CD4-positive, alpha-beta T cell (primary cell): ENCODE data around the gene SLIT1. TPM values are rescaled to one million over a fixed set of nuclear protein-coding genes. Genes with fewer than 3 reads are reported as not detected.

ENCODE experiments used
- ATAC-seq: fragments of 200-7000 bp; cut with Tn5 transposase; one replicate; pipeline ENCODE4 v1.10.0; 2022; ENCODE audit warnings: mild to moderate bottlenecking; ENCODE audit not compliant: poor library complexity
- CTCF ChIA-PET: fragments of 350-600 bp; sonication (Branson Sonifier 250); formaldehyde crosslinking; loops from one replicate; lab custom pipeline; 2021; ENCODE audit warnings: antibody characterized with exemption, inconsistent platforms; lab: Charles Lee
- POLR2A ChIA-PET: fragments of 350-600 bp; sonication (Branson Sonifier 250); formaldehyde crosslinking; loops from one replicate; lab custom pipeline; 2021; ENCODE audit warnings: antibody characterized with exemption, inconsistent platforms; lab: Charles Lee
- DNase-seq, 14 experiments: peaks; one replicate each; pipeline ENCODE4 v3.0.0-alpha.2; 2013 to 2020; ENCODE audit warnings: mixed read lengths in 2 of 14
- H3K27ac ChIP-seq, 2 donors: one replicate each; pipeline versions ENCODE4 v1.5.1 to v1.7.0; 2013; ENCODE audit warnings: low read length in 2 of 2, low read depth in 1 of 2, mild to moderate bottlenecking in 1 of 2
- H3K27me3 ChIP-seq, 2 experiments: 1 replicate in 1 of 2; 2 replicates in 1 of 2; pipeline versions ENCODE4 v1.6.1 to v1.7.0; 2013; ENCODE audit warnings: low read length in 2 of 2, control low read depth in 1 of 2, mild to moderate bottlenecking in 1 of 2, moderate library complexity in 1 of 2; ENCODE audit not compliant: insufficient read depth in 2 of 2, control insufficient read depth in 1 of 2
- H3K36me3 ChIP-seq: one replicate; pipeline ENCODE4 v1.6.1; 2013; ENCODE audit warnings: low read length, control low read depth; ENCODE audit not compliant: insufficient read depth
- H3K4me1 ChIP-seq: one replicate; pipeline ENCODE4 v1.6.1; 2013; ENCODE audit warnings: low read length, control low read depth; ENCODE audit not compliant: insufficient read depth
- H3K4me3 ChIP-seq: one replicate; pipeline ENCODE4 v1.5.1; 2013; ENCODE audit warnings: mild to moderate bottlenecking, low read length, moderate library complexity
- H3K9me3 ChIP-seq, 2 experiments: 1 replicate in 1 of 2; 2 replicates in 1 of 2; pipeline versions ENCODE4 v1.6.1 to v1.7.0; 2013; ENCODE audit warnings: low read length in 2 of 2, mild to moderate bottlenecking in 2 of 2, control low read depth in 1 of 2, moderate library complexity in 1 of 2; ENCODE audit not compliant: control insufficient read depth in 1 of 2, insufficient read depth in 1 of 2
- H3K27ac Mint-ChIP-seq: one replicate; pipeline ENCODE4 v1.8.0; 2020; ENCODE audit warnings: mixed read lengths
- H3K27me3 Mint-ChIP-seq: one replicate; pipeline ENCODE4 v1.8.0; 2021; ENCODE audit warnings: mixed read lengths
- H3K36me3 Mint-ChIP-seq: one replicate; pipeline ENCODE4 v1.8.0; 2021; ENCODE audit warnings: low read depth, mixed read lengths
- H3K4me1 Mint-ChIP-seq: one replicate; pipeline ENCODE4 v1.8.0; 2021; ENCODE audit warnings: low read depth, mixed read lengths
- H3K4me3 Mint-ChIP-seq: one replicate; pipeline ENCODE4 v1.8.0; 2020; ENCODE audit warnings: mild to moderate bottlenecking, mixed read lengths
- H3K9me3 Mint-ChIP-seq: one replicate; pipeline ENCODE4 v1.8.0; 2020; ENCODE audit warnings: mixed read lengths
- CTCF ChIP-seq: fragments of 200-600 bp; IDR thresholded peaks from one replicate; pipeline ENCODE4 v1.8.0; 2022; ENCODE audit warnings: antibody characterized with exemption, mild to moderate bottlenecking
- intact Hi-C, 2 experiments: fragments of 100-400 bp; cut with DNase I in 1 of 2; cut with micrococcal nuclease in 1 of 2; formaldehyde crosslinking; loops; one replicate each; pipeline versions ENCODE4 v1.15.1 to v1.9.0; 2023 to 2025; cut with DNase I, micrococcal nuclease
- total RNA-seq, 174 experiments: library from RNA in 2 of 174; stranded (reverse) in 2 of 174; gene quantifications; one replicate each; pipeline ENCODE4 v1.2.3 and lab custom pipeline; 2021 to 2026

Gene SLIT1
- total RNA-seq, 2 experiments from 2014 or later = 0.30 to 0.39 TPM

- Mint-ChIP-seq H3K27me3 (no peaks in the 10 kb centered on the region), H3K36me3 (no peaks in the 10 kb centered on the region), H3K4me3 (no peak overlapping the region), H3K4me1 (no peaks in the 10 kb centered on the region), H3K27ac (no peak overlapping the region), H3K9me3 (no peaks in the 10 kb centered on the region)
- ATAC-seq = no peak
- intact Hi-C loops = no loop called here
- H3K4me1 ChIP-seq = no peaks in the 10 kb centered on the region
- CTCF ChIA-PET = no interaction called here
- no peaks in the 10 kb centered on the region for H3K36me3 ChIP-seq
- no peaks in the 10 kb centered on the region for H3K9me3 ChIP-seq
- no peak for TF ChIP-seq CTCF
- no peak overlapping the region for H3K27ac ChIP-seq
- no peak for DNase-seq
- H3K4me3 ChIP-seq = no peak overlapping the region
- H3K27me3 ChIP-seq = no peaks in the 10 kb centered on the region
- POLR2A ChIA-PET = no interaction called here
Observed at GRCh38 chr10:96992721-96993120, 193.0 kb downstream of the SLIT1 start.

GRCh38 chr10:96991313-96991841 lies 194.4 kb downstream of the SLIT1 start:
- Mint-ChIP-seq H3K9me3 (no peaks in the 10 kb centered on the region), H3K36me3 (no peaks in the 10 kb centered on the region), H3K27me3 (no peaks in the 10 kb centered on the region), H3K4me1 (no peaks in the 10 kb centered on the region), H3K4me3 (no peak overlapping the region), H3K27ac (no peak overlapping the region)
- ATAC-seq = no peak
- Histone ChIP-seq H3K4me3 (no peak overlapping the region), H3K27ac (no peak overlapping the region), H3K9me3 (no peaks in the 10 kb centered on the region), H3K27me3 (no peaks in the 10 kb centered on the region), H3K36me3 (no peaks in the 10 kb centered on the region), H3K4me1 (no peaks in the 10 kb centered on the region)
- ChIA-PET CTCF (interaction anchor here (0.6 kb wide), 1 partner anchor 44 kb away, joined by 3 read pairs; no protein-coding TSS in a partner anchor), POLR2A (no interaction called here)
- intact Hi-C loops = no loop called here
- TF ChIP-seq CTCF = no peak
- no peak for DNase-seq

- H3K36me3 Mint-ChIP-seq = no peaks in the 10 kb centered on the region
- no peak overlapping the region for H3K4me3 ChIP-seq
- no peak overlapping the region for H3K27ac Mint-ChIP-seq
- no peak for TF ChIP-seq CTCF
- no peaks in the 10 kb centered on the region for H3K36me3 ChIP-seq
- ChIA-PET CTCF (no interaction called here), POLR2A (no interaction called here)
- H3K27me3 ChIP-seq = no peaks in the 10 kb centered on the region
- ATAC-seq = no peak
- intact Hi-C loops = no loop called here
- no peaks in the 10 kb centered on the region for H3K9me3 Mint-ChIP-seq
- DNase-seq = no peak
- no peak overlapping the region for H3K4me3 Mint-ChIP-seq
- no peaks in the 10 kb centered on the region for H3K27me3 Mint-ChIP-seq
- no peaks in the 10 kb centered on the region for H3K9me3 ChIP-seq
- H3K4me1 ChIP-seq = no peaks in the 10 kb centered on the region
- H3K4me1 Mint-ChIP-seq = no peaks in the 10 kb centered on the region
- no peak overlapping the region for H3K27ac ChIP-seq
Observed at GRCh38 chr10:96988426-96988825, 197.3 kb downstream of the SLIT1 start.
